ENCODE data around the gene MPP4. TPM values are rescaled to one million over a fixed set of nuclear protein-coding genes. Genes with fewer than 3 reads are reported as not detected.

The MPP4 gene
- total and polyA plus RNA-seq, 7 donors = 0.06 to 0.34 (median 0.17) TPM; not detected in 2

DNA sequence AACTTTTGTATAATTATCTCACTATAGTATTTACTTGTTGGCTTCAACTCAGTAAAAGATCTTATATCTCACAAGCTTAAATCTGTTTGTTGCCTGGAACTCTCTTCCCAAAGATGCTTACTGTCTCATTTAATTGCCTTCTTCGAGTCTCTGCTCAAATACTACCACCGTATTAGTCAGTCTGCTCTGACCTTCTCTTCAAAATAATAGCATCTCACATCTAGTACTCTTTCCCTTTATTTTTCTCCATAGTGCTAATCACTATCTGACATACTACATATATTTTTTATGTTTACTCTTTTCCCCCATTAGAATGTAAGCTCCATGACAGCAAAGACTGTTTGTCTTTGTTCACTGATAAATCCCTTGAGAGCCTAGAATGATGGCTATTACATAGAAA lies 10.6 kb upstream of the MPP4 start:
- DNase-seq (no peak), ATAC-seq (no peak)
- Histone ChIP-seq H3K27me3 (ENCODE audit: insufficient read depth in 3 of 3, low read length in 2 of 3) (no peaks in the 10 kb centered on the region), H3K4me1 (no peaks in the 10 kb centered on the region), H3K9me3 (no peaks in the 10 kb centered on the region), H3K4me3 (no peak overlapping the region), H3K27ac (no peak overlapping the region), H3K36me3 (ENCODE audit: insufficient read depth in 1 of 2, low read depth in 1 of 2) (peaks cover 5 to 97% of the 10 kb centered on the region in 2 donors)
- TF ChIP-seq, protein P1, sequence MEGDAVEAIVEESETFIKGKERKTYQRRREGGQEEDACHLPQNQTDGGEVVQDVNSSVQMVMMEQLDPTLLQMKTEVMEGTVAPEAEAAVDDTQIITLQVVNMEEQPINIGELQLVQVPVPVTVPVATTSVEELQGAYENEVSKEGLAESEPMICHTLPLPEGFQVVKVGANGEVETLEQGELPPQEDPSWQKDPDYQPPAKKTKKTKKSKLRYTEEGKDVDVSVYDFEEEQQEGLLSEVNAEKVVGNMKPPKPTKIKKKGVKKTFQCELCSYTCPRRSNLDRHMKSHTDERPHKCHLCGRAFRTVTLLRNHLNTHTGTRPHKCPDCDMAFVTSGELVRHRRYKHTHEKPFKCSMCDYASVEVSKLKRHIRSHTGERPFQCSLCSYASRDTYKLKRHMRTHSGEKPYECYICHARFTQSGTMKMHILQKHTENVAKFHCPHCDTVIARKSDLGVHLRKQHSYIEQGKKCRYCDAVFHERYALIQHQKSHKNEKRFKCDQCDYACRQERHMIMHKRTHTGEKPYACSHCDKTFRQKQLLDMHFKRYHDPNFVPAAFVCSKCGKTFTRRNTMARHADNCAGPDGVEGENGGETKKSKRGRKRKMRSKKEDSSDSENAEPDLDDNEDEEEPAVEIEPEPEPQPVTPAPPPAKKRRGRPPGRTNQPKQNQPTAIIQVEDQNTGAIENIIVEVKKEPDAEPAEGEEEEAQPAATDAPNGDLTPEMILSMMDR (IDR thresholded peaks at IDR 0.05) = no peak
- WGBS, 3 donors = 57 to 69% (median 58%) methylated on average over 2 of the region's 2 CpGs
- intact Hi-C loops (cut with DNase I) = loop anchor here in 1 of 2 donors (10.0 kb wide), 1 partner anchor 74 kb away; no protein-coding TSS in a partner anchor

DNA sequence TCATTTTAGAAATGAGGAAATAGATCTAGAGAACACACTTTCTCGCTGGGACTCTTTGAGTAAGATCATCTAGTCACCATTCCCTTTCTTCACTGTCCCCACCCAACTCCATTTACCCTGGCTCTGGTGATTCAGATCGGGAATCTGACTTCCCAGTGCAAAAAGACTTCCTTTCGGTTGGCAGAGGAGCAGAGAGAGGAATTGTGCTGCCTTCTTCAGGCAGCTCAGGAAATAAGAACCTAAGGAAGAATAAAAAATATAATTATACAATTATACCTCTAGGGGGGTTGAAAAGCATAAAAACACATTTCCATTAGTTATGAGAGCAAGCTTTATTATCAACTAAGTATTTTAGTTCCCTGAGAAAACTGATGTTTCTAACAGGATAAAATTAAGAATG lies 9.3 kb upstream of the MPP4 start:
- intact Hi-C loops (cut with DNase I) = loop anchor here in 1 of 2 donors (10.0 kb wide), 1 partner anchor 73 kb away; no protein-coding TSS in a partner anchor

DNA sequence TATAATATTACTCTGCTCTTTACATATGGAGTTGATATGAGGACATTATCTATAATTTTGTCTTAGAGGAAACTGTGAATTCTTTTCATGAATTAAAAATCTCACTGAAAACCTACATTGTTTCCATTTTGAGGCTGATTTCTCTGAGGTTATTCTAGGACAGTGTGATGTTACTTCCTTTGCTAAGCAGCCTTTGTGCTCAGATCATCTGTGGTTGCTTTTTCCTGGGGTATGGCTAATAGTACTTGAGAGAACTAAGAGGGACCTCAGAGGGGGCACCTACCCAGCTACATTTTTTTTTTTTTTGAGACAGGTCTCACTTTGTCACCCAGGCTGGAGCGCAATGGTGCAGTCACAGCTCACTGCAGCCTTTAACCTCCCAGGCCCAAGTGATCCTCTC lies 8.7 kb upstream of the MPP4 start:
- TF ChIP-seq, protein P1 (IDR thresholded peaks at IDR 0.05) = no peak
- Histone ChIP-seq H3K27ac (no peak overlapping the region), H3K4me3 (no peak overlapping the region), H3K4me1 (no peaks in the 10 kb centered on the region), H3K36me3 (ENCODE audit: insufficient read depth in 1 of 2, low read depth in 1 of 2) (peaks cover 7 to 99% of the 10 kb centered on the region in 2 donors), H3K27me3 (ENCODE audit: insufficient read depth in 3 of 3, low read length in 2 of 3) (no peaks in the 10 kb centered on the region), H3K9me3 (no peaks in the 10 kb centered on the region)
- no peak for ATAC-seq
- intact Hi-C loops (cut with DNase I) = loop anchor here in 1 of 2 donors (10.0 kb wide), 1 partner anchor 72 kb away; no protein-coding TSS in a partner anchor
- 93 to 100% (median 100%) methylated on average over 1 of the region's 1 CpG for WGBS, 3 donors
- DNase-seq = no peak

More for the DNA sequence above, 9.3 kb upstream of the MPP4 start:
- H3K36me3 ChIP-seq (ENCODE audit: insufficient read depth in 1 of 2, low read depth in 1 of 2) = peaks cover 7 to 99% of the 10 kb centered on the region in 2 donors
- no peak overlapping the region for H3K27ac ChIP-seq
- no peaks in the 10 kb centered on the region for H3K9me3 ChIP-seq
- H3K27me3 ChIP-seq (ENCODE audit: insufficient read depth in 3 of 3, low read length in 2 of 3) = no peaks in the 10 kb centered on the region
- DNase-seq (no peak), ATAC-seq (no peak)
- H3K4me1 ChIP-seq = no peaks in the 10 kb centered on the region
- no peak overlapping the region for H3K4me3 ChIP-seq
- TF ChIP-seq, protein P1 (IDR thresholded peaks at IDR 0.05) = no peak
- WGBS, 3 donors = 63 to 73% (median 64%) methylated on average over 3 of the region's 3 CpGs

DNA sequence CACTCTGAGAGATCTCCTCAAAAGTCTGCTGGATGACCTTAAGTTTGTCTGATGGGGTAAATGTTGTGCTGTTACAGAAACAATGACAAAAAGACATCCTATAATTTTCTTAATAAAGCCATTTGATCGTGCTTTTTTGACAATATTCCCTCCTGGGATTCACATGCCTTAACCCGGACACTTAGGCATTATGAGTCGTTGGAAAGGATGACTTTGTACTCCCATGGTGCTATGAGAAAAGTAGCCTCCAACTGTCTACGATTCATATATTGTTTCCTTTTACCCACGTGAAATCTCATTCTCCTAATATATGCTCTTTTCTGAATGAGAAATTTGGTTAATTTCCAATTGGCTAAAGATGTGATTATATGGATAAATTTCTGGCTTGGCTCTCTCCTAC lies 6.1 kb upstream of the MPP4 start:
- DNase-seq (no peak), ATAC-seq (no peak)
- Histone ChIP-seq H3K4me3 (no peak overlapping the region), H3K36me3 (ENCODE audit: insufficient read depth in 1 of 2, low read depth in 1 of 2) (peaks cover 10 to 94% of the 10 kb centered on the region in 2 donors), H3K27ac (no peak overlapping the region), H3K4me1 (no peaks in the 10 kb centered on the region), H3K9me3 (no peaks in the 10 kb centered on the region), H3K27me3 (ENCODE audit: insufficient read depth in 3 of 3, low read length in 2 of 3) (no peaks in the 10 kb centered on the region)
- WGBS, 3 donors = 77 to 89% (median 81%) methylated on average over 5 of the region's 5 CpGs
- TF ChIP-seq, protein P1 (IDR thresholded peaks at IDR 0.05) = no peak
- intact Hi-C loops (cut with DNase I) = loop anchor here in 1 of 2 donors (10.0 kb wide), 1 partner anchor 70 kb away; no protein-coding TSS in a partner anchor

DNA sequence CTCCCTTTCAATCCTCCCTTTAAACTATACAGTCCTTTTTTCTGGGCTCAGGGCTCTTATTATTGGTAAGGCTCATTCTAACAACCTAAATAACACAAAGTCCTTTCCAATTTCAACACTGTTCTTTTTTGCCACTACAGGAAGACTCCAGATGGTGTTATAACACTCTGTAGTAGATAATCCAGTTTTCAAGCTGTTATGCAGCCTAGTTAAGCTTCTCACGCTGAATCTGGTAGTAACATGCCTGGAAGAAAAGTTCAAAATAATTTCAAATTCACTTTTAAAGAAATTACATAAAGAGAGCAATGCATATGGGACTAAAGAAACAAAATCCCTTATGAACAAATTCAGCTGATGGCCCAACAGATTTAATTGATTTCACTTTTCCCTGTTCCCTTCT lies 3.2 kb upstream of the MPP4 start:
- Histone ChIP-seq H3K4me3 (no peak overlapping the region), H3K9me3 (no peaks in the 10 kb centered on the region), H3K27me3 (ENCODE audit: insufficient read depth in 3 of 3, low read length in 2 of 3) (no peaks in the 10 kb centered on the region), H3K27ac (no peak overlapping the region), H3K4me1 (no peaks in the 10 kb centered on the region), H3K36me3 (ENCODE audit: insufficient read depth in 1 of 2, low read depth in 1 of 2) (peaks cover 10 to 66% of the 10 kb centered on the region in 2 donors)
- no peak for ATAC-seq
- no peak for DNase-seq
- WGBS, 3 donors = 88 to 100% (median 95%) methylated on average over 1 of the region's 1 CpG
- TF ChIP-seq, protein P1 (IDR thresholded peaks at IDR 0.05) = no peak
- intact Hi-C loops (cut with DNase I) = loop anchor here in 1 of 2 donors (10.0 kb wide), 1 partner anchor 67 kb away; no protein-coding TSS in a partner anchor

Measured in psoas muscle (tissue), 8 donors.